Activated CD8-positive, alpha-beta memory T cell treated with anti-CD3 and anti-CD28 coated beads for 36 hours (primary cell): ENCODE data around the gene ACAA2. TPM values are rescaled to one million over a fixed set of nuclear protein-coding genes. Genes with fewer than 3 reads are reported as not detected.

ENCODE experiments used
- CTCF ChIA-PET: fragments of 350-600 bp; sonication (Branson Sonifier 250); formaldehyde crosslinking; loops from one replicate; lab custom pipeline; 2021; ENCODE audit warnings: antibody characterized with exemption; lab: Charles Lee
- POLR2A ChIA-PET: fragments of 350-600 bp; sonication (Branson Sonifier 250); formaldehyde crosslinking; loops from one replicate; lab custom pipeline; 2021; ENCODE audit warnings: antibody characterized with exemption; lab: Charles Lee
- total RNA-seq, 2 experiments: library from RNA; stranded (reverse); gene quantifications; one replicate each; pipeline ENCODE4 v1.2.3, GENCODE V29; 2021

Gene ACAA2
- total RNA-seq, 2 experiments from 2014 or later: 79.9 to 80.3 TPM

- POLR2A ChIA-PET: no interaction called here
- CTCF ChIA-PET: no interaction called here
Measured at GRCh38 chr18:49755489-49755888, 57.8 kb downstream of the ACAA2 start.

GRCh38 chr18:49754866-49755265 lies 58.5 kb downstream of the ACAA2 start:
- POLR2A ChIA-PET: no interaction called here
- CTCF ChIA-PET: no interaction called here

- CTCF ChIA-PET: no interaction called here
Measured at GRCh38 chr18:49753643-49754042, 59.7 kb downstream of the ACAA2 start.

GRCh38 chr18:49752095-49752457 lies 61.3 kb downstream of the ACAA2 start:
- ChIA-PET CTCF (no interaction called here), POLR2A (no interaction called here)

More at GRCh38 chr18:49753643-49754042, 59.7 kb downstream of the ACAA2 start:
- POLR2A ChIA-PET: no interaction called here

- ChIA-PET POLR2A (no interaction called here), CTCF (interaction anchor here (0.5 kb wide), 1 partner anchor 111 kb away, joined by 3 read pairs; no protein-coding TSS in a partner anchor)
Measured at GRCh38 chr18:49751427-49752094, 61.8 kb downstream of the ACAA2 start.

GRCh38 chr18:49749563-49749962 lies 63.8 kb downstream of the ACAA2 start:
- CTCF ChIA-PET: no interaction called here
- POLR2A ChIA-PET: no interaction called here

GRCh38 chr18:49747876-49748275 lies 65.5 kb downstream of the ACAA2 start:
- ChIA-PET POLR2A (no interaction called here), CTCF (no interaction called here)

GRCh38 chr18:49745045-49746014 lies 68.0 kb downstream of the ACAA2 start:
- CTCF ChIA-PET: no interaction called here
- POLR2A ChIA-PET: no interaction called here

- POLR2A ChIA-PET: no interaction called here
- CTCF ChIA-PET: no interaction called here
Measured at GRCh38 chr18:49744376-49745008, 68.8 kb downstream of the ACAA2 start.

GRCh38 chr18:49743117-49743567 lies 70.2 kb downstream of the ACAA2 start:
- POLR2A ChIA-PET: no interaction called here
- CTCF ChIA-PET: no interaction called here

- POLR2A ChIA-PET: no interaction called here
- CTCF ChIA-PET: no interaction called here
Measured at GRCh38 chr18:49742316-49743116, 70.8 kb downstream of the ACAA2 start.

- ChIA-PET CTCF (no interaction called here), POLR2A (no interaction called here)
Measured at GRCh38 chr18:49739275-49739674, 74.1 kb downstream of the ACAA2 start.

- ChIA-PET POLR2A (no interaction called here), CTCF (no interaction called here)
Measured at GRCh38 chr18:49738721-49739120, 74.6 kb downstream of the ACAA2 start.

- POLR2A ChIA-PET: no interaction called here
Measured at GRCh38 chr18:49734836-49735235, 78.5 kb downstream of the ACAA2 start.

GRCh38 chr18:49733896-49734585 lies 79.3 kb downstream of the ACAA2 start:
- ChIA-PET CTCF (no interaction called here), POLR2A (no interaction called here)

More at GRCh38 chr18:49734836-49735235, 78.5 kb downstream of the ACAA2 start:
- CTCF ChIA-PET: interaction anchor here (0.6 kb wide), 1 partner anchor 1332 kb away, joined by 3 read pairs; no protein-coding TSS in a partner anchor

- CTCF ChIA-PET: no interaction called here
- POLR2A ChIA-PET: no interaction called here
Measured at GRCh38 chr18:49733321-49733720, 80.0 kb downstream of the ACAA2 start.
